SK-N-SH treated with all-trans-retinoic acid at 6 μM for 48 hours (cell line): Measurements from ENCODE around the gene IVNS1ABP.
"Not testable (repeated sequence)": the region's sequence is repeated elsewhere in the genome, so short reads cannot be mapped to it uniquely, and the experiment has no call there.

Experiments used
- BACH2 ChIP-seq: fragments of 250-450 bp; sonication (Bioruptor Pico); IDR thresholded peaks from 2 replicates; pipeline ENCODE4 v1.9.0; 2021; ENCODE audit warnings: mild to moderate bottlenecking, borderline replicate concordance
- PPARA ChIP-seq: fragments of 250-450 bp; sonication (Bioruptor Pico); IDR thresholded peaks from 2 replicates; pipeline ENCODE4 v1.5.0; 2020; ENCODE audit warnings: mild to moderate bottlenecking, borderline replicate concordance

GRCh38 chr1:185321104-185321503 is 4.1 kb upstream of the IVNS1ABP start:
- TF ChIP-seq BACH2; PPARA (CRISPR knock-in tag): not testable (repeated sequence)
